IPS DF 4.7 (cell line): Measurements from ENCODE around the gene RFFL.

ENCODE experiments used
- DNase-seq: peaks from one replicate; pipeline ENCODE4 v3.0.0-alpha.2; 2013; ENCODE audit warnings: low spot score; ENCODE audit errors: extremely low read depth

Gene RFFL

GRCh38 chr17:34979153-34979552 lies 84.4 kb downstream of the RFFL start:
- no peak for DNase-seq

- no peak for DNase-seq
Measured at GRCh38 chr17:34974794-34975785, 88.4 kb downstream of the RFFL start.

- no peak for DNase-seq
Measured at GRCh38 chr17:34974179-34974578, 89.3 kb downstream of the RFFL start.

- DNase-seq: peak; percentile 80
Measured at GRCh38 chr17:34961093-34961911, 102.2 kb downstream of the RFFL start, which contains the start of the genes CCT6B and ZNF830. Gene CCT6B, minus strand, starts transcription at chr17:34961460. Its CDS starts 67 bp downstream, at chr17:34961393. Gene ZNF830, plus strand, starts transcription at chr17:34961540. Its CDS starts 27 bp downstream, at chr17:34961567.

GRCh38 chr17:34958438-34958837 lies 105.1 kb downstream of the RFFL start:
- no peak for DNase-seq
